SH-SY5Y (cell line): ENCODE measurements around the gene SLC44A5.

Experiments used
- GATA2 ChIP-seq: IDR thresholded peaks from 2 replicates; pipeline ENCODE4 v1.6.1; 2011; ENCODE audit warnings: mild to moderate bottlenecking, low read depth, low read length
- GATA3 ChIP-seq: IDR thresholded peaks from 2 replicates; pipeline ENCODE4 v1.6.1; 2011; ENCODE audit warnings: low read depth, mild to moderate bottlenecking, low read length, moderate library complexity

Gene SLC44A5

DNA sequence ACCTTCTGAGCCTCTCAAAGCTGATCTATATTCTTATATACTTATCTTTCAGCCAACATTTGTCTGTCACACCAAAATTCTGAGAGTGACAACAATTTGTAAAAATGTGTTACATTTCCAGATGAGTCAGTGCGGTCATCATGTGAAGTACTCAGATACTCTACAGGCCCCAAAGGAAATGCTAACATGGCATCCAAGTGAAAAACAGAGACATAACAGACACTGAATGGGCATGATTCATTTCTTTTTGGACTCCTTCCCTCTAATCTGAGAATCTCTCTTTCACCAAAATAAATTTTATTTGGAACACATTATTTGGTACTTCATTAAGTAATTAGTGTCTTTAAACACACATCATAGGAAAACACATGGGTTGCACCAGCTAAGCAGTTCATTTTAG lies 96.6 kb downstream of the SLC44A5 start:
- TF ChIP-seq GATA2 = no peak
- TF ChIP-seq GATA3 = no peak

DNA sequence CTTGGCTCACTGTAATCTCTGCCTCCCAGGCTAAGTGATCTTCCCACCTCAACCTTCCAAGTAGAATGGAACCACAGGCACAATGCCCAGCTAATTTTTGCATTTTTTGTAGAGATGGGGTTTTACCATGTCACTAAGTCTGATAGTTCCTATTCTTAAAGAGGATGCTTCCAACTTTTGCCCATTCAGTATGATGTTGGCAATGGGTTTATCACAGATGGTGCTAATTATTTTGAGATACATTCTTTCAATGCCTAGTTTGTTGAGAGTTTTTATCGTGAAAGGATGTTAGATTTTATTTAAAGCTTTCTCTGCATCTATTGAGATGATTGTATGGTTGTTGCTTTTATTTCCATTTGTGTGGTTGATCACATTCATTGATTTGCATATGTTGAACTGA lies 103.9 kb downstream of the SLC44A5 start:
- TF ChIP-seq GATA3 = no peak
- TF ChIP-seq GATA2 = no peak

GRCh38 chr1:75503221-75503974 lies 107.5 kb downstream of the SLC44A5 start:
- TF ChIP-seq GATA2 (no peak), GATA3 (no peak)

DNA sequence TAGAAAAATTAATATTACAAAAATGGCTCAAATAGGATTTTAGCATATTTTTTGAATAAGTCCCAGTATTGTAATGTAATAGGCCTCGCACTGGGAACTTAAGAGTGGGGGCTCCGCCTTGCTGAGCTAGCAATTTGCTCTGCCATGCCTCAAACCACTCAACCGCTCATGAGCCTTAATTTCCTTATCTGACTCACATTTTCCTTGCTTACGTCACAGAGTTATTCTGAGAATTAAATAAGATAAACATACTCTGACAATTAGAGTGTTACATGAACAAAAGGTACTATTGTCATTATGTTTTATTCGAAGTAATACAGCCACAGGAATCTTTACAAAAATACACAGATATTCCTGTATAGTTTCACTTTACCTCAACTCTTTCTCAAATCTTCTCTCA lies 108.1 kb downstream of the SLC44A5 start:
- TF ChIP-seq GATA3 = no peak
- TF ChIP-seq GATA2 = no peak

DNA sequence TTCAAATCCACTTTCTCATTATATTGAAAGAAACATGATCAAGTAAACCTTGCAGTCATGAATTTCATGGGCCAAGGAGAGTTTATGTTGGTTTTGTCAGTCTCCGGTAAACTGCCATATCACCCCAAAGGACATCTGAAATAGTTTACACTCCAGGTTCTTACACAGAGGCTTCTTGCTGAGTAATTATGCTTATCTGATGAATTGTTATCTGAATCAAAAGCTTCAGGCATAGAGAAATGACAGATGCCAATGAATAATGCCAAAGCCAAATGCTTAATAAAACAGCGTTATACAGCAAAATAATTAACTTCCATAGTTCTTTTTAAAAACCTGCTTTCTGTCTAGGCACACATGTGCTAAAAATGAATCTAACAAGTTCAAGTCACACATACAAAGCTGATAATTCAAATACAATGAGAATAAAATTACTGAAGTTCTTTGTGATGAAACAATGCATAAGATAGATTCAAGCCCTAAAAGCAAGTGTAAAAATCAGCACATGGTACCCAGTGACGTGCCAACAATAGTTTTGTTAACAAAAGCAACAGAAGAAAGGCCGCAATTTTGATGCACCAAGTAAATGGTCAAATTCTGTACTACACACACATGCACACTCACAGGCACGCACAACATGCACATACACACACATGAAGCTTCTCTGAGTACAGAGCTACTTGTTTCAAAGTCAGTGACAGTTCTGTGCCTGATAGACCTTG lies 109.2 kb downstream of the SLC44A5 start:
- TF ChIP-seq GATA3 = peak; percentile 94
- TF ChIP-seq GATA2 = peak; percentile 79; the same call in 1 of the 2 replicates

DNA sequence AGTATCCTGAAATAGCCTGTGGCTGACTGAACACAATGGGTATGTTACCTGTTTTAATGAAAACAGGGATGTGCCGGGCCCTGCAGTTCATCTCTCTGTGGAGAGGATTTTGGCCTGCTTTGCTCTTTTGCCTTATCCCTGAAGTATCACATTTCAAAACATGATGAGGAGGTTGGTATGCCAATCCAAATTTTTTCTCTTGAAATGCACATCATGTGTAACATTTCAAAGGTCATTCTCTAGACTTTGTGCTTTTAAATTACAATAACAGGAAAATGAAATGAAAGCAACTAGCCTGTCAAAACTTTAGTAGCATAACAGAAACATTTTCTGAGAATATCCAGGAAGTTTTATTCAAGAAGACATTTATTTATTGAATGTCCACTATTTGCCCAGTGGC lies 118.9 kb downstream of the SLC44A5 start:
- no peak for TF ChIP-seq GATA3

DNA sequence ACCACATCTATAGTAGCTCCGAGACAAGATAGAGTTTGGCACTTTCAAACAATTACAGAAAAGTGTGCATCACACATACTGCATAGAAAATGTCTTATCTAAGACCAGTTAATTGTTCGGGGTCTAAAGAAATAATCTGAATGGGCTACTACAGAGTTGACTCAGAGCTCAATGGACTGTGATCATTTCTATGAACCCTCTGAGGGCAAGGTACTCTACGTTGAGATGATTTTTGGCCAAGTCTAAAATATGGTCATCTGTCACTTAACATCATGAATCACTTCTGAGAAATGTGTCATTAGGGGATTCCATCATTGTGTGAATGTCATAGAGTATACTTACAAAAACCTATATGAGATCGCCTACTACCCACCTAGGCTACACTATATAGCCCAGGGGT lies 123.5 kb downstream of the SLC44A5 start:
- TF ChIP-seq GATA3 (no peak), GATA2 (no peak)

DNA sequence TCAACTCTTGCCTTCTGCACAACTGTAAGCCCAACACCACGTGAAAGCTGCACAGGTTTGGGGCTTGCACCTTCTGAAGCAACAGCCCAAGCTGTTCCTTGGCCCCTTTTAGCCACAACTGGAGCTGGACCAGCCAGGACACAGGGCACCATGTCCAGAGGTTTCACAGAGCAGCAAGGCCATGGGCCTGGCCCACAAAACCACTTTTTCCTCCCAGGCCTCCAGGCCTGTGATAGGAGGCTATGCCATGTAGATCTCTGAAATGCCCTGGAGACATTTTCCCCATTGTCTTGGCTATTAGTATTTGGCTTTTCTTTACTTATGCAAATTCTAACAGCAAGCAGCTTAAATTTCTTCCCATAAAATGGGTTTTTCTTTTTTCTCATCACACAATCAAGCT lies 126.1 kb downstream of the SLC44A5 start:
- TF ChIP-seq GATA2 (no peak), GATA3 (no peak)

DNA sequence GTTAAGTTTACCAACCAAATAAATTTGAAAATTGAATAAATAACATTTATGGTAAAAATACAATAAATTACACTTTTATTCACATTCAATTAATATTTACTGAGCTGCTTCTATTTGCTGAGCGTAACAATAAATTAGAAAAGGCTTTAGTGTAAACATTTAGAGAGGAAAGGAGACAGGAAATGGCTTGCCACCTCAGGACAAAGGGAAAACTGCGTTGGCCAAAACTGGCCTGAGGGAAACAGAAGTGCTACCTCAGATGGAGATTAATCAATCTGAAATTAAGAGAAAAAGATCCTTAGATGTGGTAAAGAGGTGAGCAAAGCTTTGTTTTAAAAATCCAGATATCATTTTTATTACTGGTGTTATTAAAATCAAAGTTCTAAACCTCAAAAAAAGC lies 128.0 kb downstream of the SLC44A5 start:
- TF ChIP-seq GATA3 = no peak
- TF ChIP-seq GATA2 = no peak

DNA sequence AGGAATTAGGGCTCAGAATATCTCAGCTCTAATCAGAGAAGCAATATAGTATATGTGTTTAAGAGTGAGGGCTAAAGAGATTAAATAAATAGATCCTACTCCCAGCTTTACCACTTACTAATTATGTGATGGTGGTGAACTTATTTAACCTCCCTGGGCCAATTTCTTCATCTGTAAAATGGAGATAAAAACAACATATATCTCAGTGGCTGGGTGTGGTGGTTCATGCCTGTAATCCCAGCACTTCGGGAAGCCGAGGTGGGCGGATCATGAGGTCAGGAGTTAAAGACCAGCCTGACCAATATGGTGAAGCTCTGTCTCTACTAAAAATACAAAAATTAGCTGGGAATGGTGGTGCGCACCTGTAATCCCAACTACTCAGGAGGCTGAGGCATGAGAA lies 135.2 kb downstream of the SLC44A5 start:
- TF ChIP-seq GATA2 (no peak), GATA3 (no peak)

DNA sequence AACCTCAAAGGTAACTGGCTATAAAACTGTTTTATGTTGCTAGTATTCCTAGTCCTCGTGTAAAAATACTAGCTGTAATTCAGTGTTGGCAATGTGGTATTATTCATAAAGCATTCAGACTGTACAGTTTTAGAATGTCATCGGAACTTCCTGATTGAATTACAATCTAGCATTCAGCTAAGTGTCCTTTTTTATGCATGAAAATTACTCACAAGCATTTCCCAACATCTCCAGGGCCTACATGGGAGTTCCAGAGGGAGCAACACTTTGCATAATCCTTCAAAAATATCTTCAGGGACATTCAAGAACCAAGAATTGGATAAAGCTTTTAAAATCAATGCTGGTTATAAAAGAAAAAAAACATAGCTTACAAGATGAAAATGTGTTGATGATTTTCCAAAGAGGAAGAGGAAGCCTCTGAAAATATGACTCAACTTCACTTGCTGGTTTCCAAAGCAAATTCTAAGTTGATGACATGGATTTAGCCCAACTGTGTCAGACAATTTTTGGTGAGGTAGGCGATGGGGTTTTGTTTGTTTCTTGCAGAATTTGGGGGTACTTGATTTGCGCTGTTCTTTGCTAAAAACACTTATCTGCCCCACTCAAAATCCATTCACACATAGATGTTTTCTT lies 137.8 kb downstream of the SLC44A5 start:
- TF ChIP-seq GATA2 (no peak), GATA3 (no peak)

GRCh38 chr1:75472089-75472970 lies 138.6 kb downstream of the SLC44A5 start:
- TF ChIP-seq GATA2 (no peak), GATA3 (no peak)

GRCh38 chr1:75471252-75471651 lies 139.7 kb downstream of the SLC44A5 start:
- no peak for TF ChIP-seq GATA3
- TF ChIP-seq GATA2 = no peak

- TF ChIP-seq GATA2 = no peak
- TF ChIP-seq GATA3 = no peak
These were observed 140.5 kb downstream of the SLC44A5 start for GRCh38 chr1:75470448-75470847.
